Activated naive CD4-positive, alpha-beta T cell treated with anti-CD3 and anti-CD28 coated beads, Interleukin-2, amount 10 ng/mL, durations not matched to agents 7 days and 5 days (primary cell): ENCODE measurements around the gene COX20.

Source experiments
- CTCF ChIA-PET: fragments of 350-600 bp; sonication (Branson Sonifier 250); formaldehyde crosslinking; loops from one replicate; lab custom pipeline; 2021; ENCODE audit warnings: antibody characterized with exemption; lab: Charles Lee
- DNase-seq: peaks from one replicate; pipeline ENCODE4 v3.0.0-alpha.2; 2020
- H3K27ac Mint-ChIP-seq: one replicate; pipeline ENCODE4 v1.8.0; 2021; ENCODE audit warnings: mild to moderate bottlenecking, moderate library complexity, mixed read lengths
- H3K27me3 Mint-ChIP-seq: one replicate; pipeline ENCODE4 v1.8.0; 2021; ENCODE audit warnings: mild to moderate bottlenecking, mixed read lengths
- H3K36me3 Mint-ChIP-seq: one replicate; pipeline ENCODE4 v1.8.0; 2021; ENCODE audit warnings: mixed read lengths
- H3K4me1 Mint-ChIP-seq: one replicate; pipeline ENCODE4 v1.8.0; 2021; ENCODE audit warnings: mixed read lengths
- H3K4me3 Mint-ChIP-seq: one replicate; pipeline ENCODE4 v1.8.0; 2021; ENCODE audit warnings: mild to moderate bottlenecking, moderate library complexity, mixed read lengths
- H3K9me3 Mint-ChIP-seq: one replicate; pipeline ENCODE4 v1.8.0; 2021; ENCODE audit warnings: mixed read lengths

COX20 gene

GRCh38 chr1:244862699-244863490 lies 27.4 kb downstream of the COX20 start:
- peaks cover 7% of the 10 kb centered on the region for H3K27me3 Mint-ChIP-seq
- peaks cover 56% of the 10 kb centered on the region for H3K4me1 Mint-ChIP-seq
- H3K9me3 Mint-ChIP-seq: no peaks in the 10 kb centered on the region
- H3K36me3 Mint-ChIP-seq: peaks cover 47% of the 10 kb centered on the region
- peak overlapping the region; percentile 82 for H3K4me3 Mint-ChIP-seq
- CTCF ChIA-PET: interaction anchor here (2.0 to 2.2 kb wide), 2 partner anchors 13 to 28 kb away, joined by 5 to 14 read pairs; partner anchors contain the start of gene COX20
- H3K27ac Mint-ChIP-seq: peak overlapping the region; percentile 95
- DNase-seq: peak; percentile 96

GRCh38 chr1:244863491-244864252 lies 28.2 kb downstream of the COX20 start:
- no peak for DNase-seq
- Mint-ChIP-seq H3K4me1 (peaks cover 48% of the 10 kb centered on the region), H3K4me3 (peak overlapping the region; percentile 82), H3K9me3 (no peaks in the 10 kb centered on the region), H3K27ac (peak overlapping the region; percentile 98), H3K27me3 (peaks cover 7% of the 10 kb centered on the region), H3K36me3 (peaks cover 39% of the 10 kb centered on the region)
- CTCF ChIA-PET: interaction anchor here (0.8 to 2.0 kb wide), 3 partner anchors 29 to 178 kb away, joined by 3 to 14 read pairs (median 6); partner anchors contain the start of gene COX20

GRCh38 chr1:244864253-244865027 lies 29.0 kb downstream of the COX20 start, which contains the start of gene HNRNPU:
TSS of gene HNRNPU (minus strand) at chr1:244864543. CDS start at chr1:244864307, 236 bp downstream.
- peak within 1 kb of the TSS; percentile 82 for H3K4me3 Mint-ChIP-seq
- no peaks in the 10 kb centered on the region for H3K9me3 Mint-ChIP-seq
- H3K36me3 Mint-ChIP-seq: peaks cover 33% of the 10 kb centered on the region
- H3K27ac Mint-ChIP-seq: peak within 1 kb of the TSS; percentile 98
- DNase-seq: peak; percentile 95
- peaks cover 7% of the 10 kb centered on the region for H3K27me3 Mint-ChIP-seq
- CTCF ChIA-PET: interaction anchor here (0.8 to 2.0 kb wide), 3 partner anchors 30 to 178 kb away, joined by 3 to 14 read pairs (median 6); partner anchors contain the start of gene COX20
- peaks cover 41% of the 10 kb centered on the region for H3K4me1 Mint-ChIP-seq

DNA sequence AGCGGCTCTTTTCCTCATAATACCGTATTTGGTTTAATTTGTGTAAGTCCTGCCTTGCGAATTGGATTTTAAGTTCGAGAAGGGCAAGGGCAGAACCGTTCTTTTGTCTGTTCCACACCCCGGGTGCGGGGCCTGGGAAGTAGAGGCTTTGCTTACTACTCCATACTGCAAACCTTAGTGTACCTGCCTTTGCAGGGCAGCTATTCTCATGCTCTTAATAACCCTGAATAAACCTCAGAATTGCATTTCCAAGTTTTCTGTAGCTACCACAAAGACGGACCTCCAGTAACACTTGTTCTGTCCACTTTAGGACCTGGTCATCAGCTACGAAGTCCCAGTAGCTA lies 29.5 kb downstream of the COX20 start:
- Mint-ChIP-seq H3K4me3 (peak overlapping the region; percentile 82), H3K4me1 (peaks cover 37% of the 10 kb centered on the region), H3K27ac (peak overlapping the region; percentile 98), H3K27me3 (peaks cover 7% of the 10 kb centered on the region), H3K9me3 (no peaks in the 10 kb centered on the region), H3K36me3 (peaks cover 30% of the 10 kb centered on the region)
- DNase-seq: peak; percentile 51
- CTCF ChIA-PET: interaction anchor here (1.3 to 2.0 kb wide), 2 partner anchors 30 to 177 kb away, joined by 6 to 14 read pairs; partner anchors contain the start of gene COX20

DNA sequence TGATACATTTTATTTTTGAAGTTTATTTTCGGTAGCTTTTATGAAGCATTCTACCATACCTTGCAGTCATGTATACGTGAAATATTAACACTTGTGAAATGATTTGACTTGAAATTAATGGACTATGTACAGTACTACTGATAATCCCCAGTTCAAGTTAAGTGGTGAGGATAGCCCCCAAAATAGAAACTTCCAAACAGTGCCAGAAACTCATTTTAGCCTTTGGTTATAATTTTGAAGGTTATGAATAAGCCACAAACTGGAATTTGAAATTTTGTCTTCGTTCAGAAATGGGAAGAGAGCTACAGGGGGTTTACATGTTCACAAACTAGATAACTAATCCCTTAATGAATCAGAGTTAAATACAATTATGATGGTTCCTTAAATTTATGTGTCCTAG lies 30.4 kb downstream of the COX20 start:
- Mint-ChIP-seq H3K4me3 (peak overlapping the region; percentile 82), H3K27me3 (peaks cover 7% of the 10 kb centered on the region), H3K36me3 (peaks cover 21% of the 10 kb centered on the region), H3K4me1 (peaks cover 29% of the 10 kb centered on the region), H3K9me3 (no peaks in the 10 kb centered on the region), H3K27ac (no peak overlapping the region)
- no peak for DNase-seq
- CTCF ChIA-PET: interaction anchor here (0.9 to 1.3 kb wide), 2 partner anchors 105 to 177 kb away, joined by 4 read pairs; no protein-coding TSS in a partner anchor

DNA sequence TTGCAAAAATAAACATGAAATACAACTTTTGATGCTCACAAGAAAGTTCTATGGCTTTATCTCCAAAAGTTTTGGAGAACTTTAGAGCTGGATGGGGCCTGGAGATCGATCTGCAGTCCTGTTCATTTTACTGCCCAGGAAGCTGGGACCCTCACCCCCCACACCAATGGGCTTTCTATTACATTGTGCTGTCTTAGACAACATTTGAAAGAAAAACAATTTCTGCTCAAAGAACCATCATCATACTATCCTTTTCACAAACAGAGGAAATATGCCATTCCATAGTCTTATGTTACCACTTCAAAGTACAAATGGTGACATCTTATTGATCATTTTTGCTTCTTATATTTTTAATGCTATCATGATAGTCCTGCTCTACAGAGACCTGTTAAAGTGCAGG lies 30.9 kb downstream of the COX20 start:
- H3K4me3 Mint-ChIP-seq: no peak overlapping the region
- H3K27me3 Mint-ChIP-seq: peaks cover 7% of the 10 kb centered on the region
- no peak overlapping the region for H3K27ac Mint-ChIP-seq
- H3K4me1 Mint-ChIP-seq: peaks cover 24% of the 10 kb centered on the region
- H3K36me3 Mint-ChIP-seq: peaks cover 16% of the 10 kb centered on the region
- no peak for DNase-seq
- H3K9me3 Mint-ChIP-seq: no peaks in the 10 kb centered on the region
- CTCF ChIA-PET: interaction anchor here (0.9 to 1.3 kb wide), 2 partner anchors 105 to 176 kb away, joined by 4 read pairs; no protein-coding TSS in a partner anchor

DNA sequence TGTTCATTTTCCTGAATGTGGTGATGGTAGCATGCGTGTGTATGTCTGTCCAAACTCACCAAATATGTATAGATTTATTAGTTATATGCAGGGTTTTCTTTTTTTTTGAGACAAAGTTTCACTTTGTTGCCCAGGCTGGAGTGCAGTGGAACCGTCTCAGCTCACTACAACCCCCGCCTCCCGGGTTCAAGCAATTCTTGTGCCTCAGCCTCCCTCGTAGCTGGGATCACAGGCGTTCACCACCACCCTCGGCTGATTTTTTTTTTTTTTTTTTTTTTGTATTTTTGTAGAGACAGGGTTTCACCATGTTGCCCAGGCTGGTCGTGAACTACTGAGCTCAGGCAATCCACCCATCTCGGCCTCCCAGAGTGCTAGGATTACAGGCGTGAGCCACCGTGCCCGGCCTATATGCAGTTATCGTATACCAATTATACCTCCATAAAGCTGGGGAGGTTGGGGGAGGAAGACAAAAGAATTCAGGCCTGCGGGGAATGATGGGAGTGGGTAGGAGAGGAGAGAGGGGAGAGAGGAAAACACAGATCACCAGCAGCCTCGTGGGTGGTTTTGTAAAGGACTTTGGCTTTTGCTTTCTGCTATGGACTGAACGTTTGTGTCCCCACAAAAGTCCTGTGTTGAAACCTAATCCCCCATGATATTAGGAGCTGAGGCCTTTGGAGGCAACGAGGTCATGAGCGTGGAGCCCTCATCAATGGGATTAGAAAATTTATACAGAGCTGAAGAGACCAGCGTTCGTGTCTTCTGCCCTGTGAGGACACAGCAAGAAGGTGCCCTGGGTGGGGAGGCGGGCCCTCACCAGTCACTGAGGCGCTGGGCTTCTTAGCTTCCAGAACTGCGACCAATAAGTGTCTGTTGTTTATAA lies 33.3 kb downstream of the COX20 start:
- Mint-ChIP-seq H3K27ac (no peak overlapping the region), H3K4me3 (no peak overlapping the region), H3K27me3 (peaks cover 7% of the 10 kb centered on the region), H3K9me3 (no peaks in the 10 kb centered on the region), H3K36me3 (peaks cover 4% of the 10 kb centered on the region), H3K4me1 (peaks cover 17% of the 10 kb centered on the region)
- no peak for DNase-seq
- CTCF ChIA-PET: interaction anchor here (1.0 kb wide), 1 partner anchor 67 kb away, joined by 3 read pairs; no protein-coding TSS in a partner anchor

DNA sequence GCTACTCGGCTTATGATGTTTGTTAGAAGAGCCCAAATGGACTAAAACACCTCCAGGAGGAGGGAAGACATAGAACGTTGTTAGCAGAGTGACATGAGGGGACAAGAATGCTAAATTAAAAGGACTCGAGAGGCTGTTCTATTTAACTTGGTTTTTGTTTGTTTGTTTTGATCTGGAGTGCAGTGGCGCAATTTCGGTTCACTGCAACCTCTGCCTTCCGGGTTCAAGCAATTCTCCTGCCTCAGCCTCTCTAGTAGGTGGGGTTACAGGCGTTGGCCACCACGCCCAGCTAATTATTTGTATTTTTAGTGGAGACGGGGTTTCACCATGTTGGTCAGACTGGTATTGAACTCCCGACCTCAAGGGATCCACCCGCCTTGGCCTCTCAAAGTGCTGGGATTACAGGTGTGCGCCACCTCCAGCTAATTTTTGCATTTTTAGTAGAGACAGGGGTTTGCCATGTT lies 33.9 kb downstream of the COX20 start:
- Mint-ChIP-seq H3K27me3 (peaks cover 1% of the 10 kb centered on the region), H3K4me3 (no peak overlapping the region), H3K36me3 (no peaks in the 10 kb centered on the region), H3K27ac (no peak overlapping the region), H3K4me1 (peaks cover 17% of the 10 kb centered on the region), H3K9me3 (no peaks in the 10 kb centered on the region)
- no peak for DNase-seq
- CTCF ChIA-PET: interaction anchor here (0.6 to 1.0 kb wide), 2 partner anchors 68 to 189 kb away, joined by 3 read pairs; no protein-coding TSS in a partner anchor

GRCh38 chr1:244869950-244870349 lies 34.5 kb downstream of the COX20 start:
- peaks cover 15% of the 10 kb centered on the region for H3K4me1 Mint-ChIP-seq
- H3K4me3 Mint-ChIP-seq: no peak overlapping the region
- no peak overlapping the region for H3K27ac Mint-ChIP-seq
- no peaks in the 10 kb centered on the region for H3K36me3 Mint-ChIP-seq
- no peaks in the 10 kb centered on the region for H3K9me3 Mint-ChIP-seq
- CTCF ChIA-PET: interaction anchor here (0.6 kb wide), 1 partner anchor 189 kb away, joined by 3 read pairs; no protein-coding TSS in a partner anchor
- no peak for DNase-seq
- no peaks in the 10 kb centered on the region for H3K27me3 Mint-ChIP-seq

- H3K4me3 Mint-ChIP-seq: no peak overlapping the region
- CTCF ChIA-PET: no interaction called here
- H3K9me3 Mint-ChIP-seq: no peaks in the 10 kb centered on the region
- H3K27ac Mint-ChIP-seq: no peak overlapping the region
- H3K36me3 Mint-ChIP-seq: no peaks in the 10 kb centered on the region
- no peaks in the 10 kb centered on the region for H3K27me3 Mint-ChIP-seq
- H3K4me1 Mint-ChIP-seq: no peaks in the 10 kb centered on the region
- DNase-seq: no peak
These were observed 39.6 kb downstream of the COX20 start for GRCh38 chr1:244874974-244875579.

GRCh38 chr1:244876228-244876910 lies 40.9 kb downstream of the COX20 start:
- DNase-seq: no peak
- Mint-ChIP-seq H3K9me3 (no peaks in the 10 kb centered on the region), H3K36me3 (no peaks in the 10 kb centered on the region), H3K4me3 (no peak overlapping the region), H3K27ac (no peak overlapping the region), H3K4me1 (no peaks in the 10 kb centered on the region), H3K27me3 (no peaks in the 10 kb centered on the region)
- CTCF ChIA-PET: interaction anchor here (0.6 to 1.1 kb wide), 2 partner anchors 23 to 132 kb away, joined by 3 read pairs; no protein-coding TSS in a partner anchor

DNA sequence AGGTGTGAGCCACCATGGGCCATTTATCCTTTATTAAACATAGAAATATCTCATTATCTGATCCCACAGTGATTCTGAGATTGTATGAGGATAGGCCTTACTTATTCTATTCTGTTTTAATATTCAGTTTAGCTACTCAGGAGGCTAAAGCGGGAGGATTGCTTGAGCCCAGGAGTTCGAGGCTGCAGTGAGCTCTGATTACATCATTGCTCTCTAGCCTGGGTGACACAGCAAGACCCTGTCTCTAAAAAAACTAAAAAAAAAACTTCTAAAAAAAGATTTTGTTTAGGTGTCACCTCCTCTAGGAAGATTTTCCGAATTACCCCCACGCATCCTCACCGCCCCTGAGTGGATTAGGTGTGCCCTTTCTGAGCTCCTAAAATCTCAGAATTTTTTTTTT lies 43.2 kb downstream of the COX20 start:
- Mint-ChIP-seq H3K27ac (no peak overlapping the region), H3K27me3 (no peaks in the 10 kb centered on the region), H3K36me3 (no peaks in the 10 kb centered on the region), H3K9me3 (no peaks in the 10 kb centered on the region), H3K4me3 (no peak overlapping the region), H3K4me1 (no peaks in the 10 kb centered on the region)
- CTCF ChIA-PET: no interaction called here
- DNase-seq: no peak
